CD14-positive monocyte (primary cell): Measurements from ENCODE around the gene TFEC. TPM values are rescaled to one million over a fixed set of nuclear protein-coding genes. Genes with fewer than 3 reads are reported as not detected.

ENCODE experiments used
- DNase-seq, 3 donors: peaks; one replicate each; pipeline ENCODE4 v3.0.0-alpha.2; 2011 to 2022
- H2AFZ ChIP-seq: 2 replicates; pipeline ENCODE4 v1.6.0; 2012; ENCODE audit warnings: mild to moderate bottlenecking, low read depth, low read length, inconsistent platforms; ENCODE audit not compliant: insufficient read depth, poor library complexity, severe bottlenecking
- H3K27ac ChIP-seq, 2 donors: 1 replicate in 1 of 2; 2 replicates in 1 of 2; pipeline ENCODE4 v1.5.1; 2012 to 2013; ENCODE audit warnings: low read length in 2 of 2, control low read depth in 1 of 2, inconsistent platforms in 1 of 2, low read depth in 1 of 2, mild to moderate bottlenecking in 1 of 2
- H3K27me3 ChIP-seq, 2 donors: one replicate each; pipeline versions ENCODE4 v1.6.0 to v1.6.1; 2011 to 2013; ENCODE audit warnings: low read length in 2 of 2; ENCODE audit not compliant: control insufficient read depth in 2 of 2, insufficient read depth in 2 of 2
- H3K36me3 ChIP-seq, 2 donors: replicated peaks in 1 of 2; 1 replicate in 1 of 2; 2 replicates in 1 of 2; pipeline versions ENCODE4 v1.5.1 to v1.6.1; 2012 to 2013; ENCODE audit warnings: low read length in 2 of 2, control low read depth in 1 of 2, inconsistent platforms in 1 of 2, mild to moderate bottlenecking in 1 of 2; ENCODE audit not compliant: insufficient read depth in 2 of 2, control insufficient read depth in 1 of 2
- H3K4me1 ChIP-seq, 2 donors: 1 replicate in 1 of 2; 2 replicates in 1 of 2; pipeline versions ENCODE4 v1.5.1 to v1.6.1; 2012 to 2013; ENCODE audit warnings: low read length in 2 of 2, control low read depth in 1 of 2, inconsistent platforms in 1 of 2, mild to moderate bottlenecking in 1 of 2, moderate library complexity in 1 of 2; ENCODE audit not compliant: insufficient read depth in 2 of 2, control insufficient read depth in 1 of 2
- H3K4me2 ChIP-seq: replicated peaks from 2 replicates; pipeline ENCODE3; 2012; ENCODE audit warnings: low read length, moderate library complexity, mild to moderate bottlenecking; ENCODE audit not compliant: poor library complexity, severe bottlenecking; ENCODE audit errors: extremely low read depth
- H3K4me3 ChIP-seq, 3 experiments: fragments of 200-600 bp in 1 of 3; sonication (generic) in 1 of 3; replicated peaks in 1 of 3; 1 replicate in 2 of 3; 2 replicates in 1 of 3; pipeline ENCODE4 v1.5.1; 2011 to 2013; ENCODE audit warnings: low read length in 3 of 3, mild to moderate bottlenecking in 3 of 3, control low read depth in 2 of 3, low read depth in 2 of 3, inconsistent platforms in 1 of 3, moderate library complexity in 1 of 3
- H3K79me2 ChIP-seq: 2 replicates; pipeline ENCODE4 v1.6.0; 2012; ENCODE audit warnings: mild to moderate bottlenecking, control low read depth, inconsistent platforms, low read length, moderate library complexity; ENCODE audit not compliant: insufficient read depth
- H3K9ac ChIP-seq: 2 replicates; pipeline ENCODE4 v1.6.0; 2017; ENCODE audit warnings: low read length, mild to moderate bottlenecking; ENCODE audit not compliant: insufficient read depth, poor library complexity, severe bottlenecking
- H3K9me3 ChIP-seq, 2 donors: replicated peaks in 1 of 2; 1 replicate in 1 of 2; 2 replicates in 1 of 2; pipeline versions ENCODE4 v1.5.1 to v1.6.1; 2012 to 2013; ENCODE audit warnings: low read length in 2 of 2, control low read depth in 1 of 2; ENCODE audit not compliant: control insufficient read depth in 1 of 2, insufficient read depth in 1 of 2
- H4K20me1 ChIP-seq: 2 replicates; pipeline ENCODE4 v1.6.0; 2012; ENCODE audit warnings: mild to moderate bottlenecking, low read length, control low read depth, moderate library complexity; ENCODE audit not compliant: insufficient read depth
- H3K27ac Mint-ChIP-seq, 7 donors: one replicate each; pipeline ENCODE4 v1.8.0; 2020; ENCODE audit warnings: mild to moderate bottlenecking in 7 of 7, mixed read lengths in 7 of 7, moderate library complexity in 6 of 7, inconsistent platforms in 2 of 7
- H3K27me3 Mint-ChIP-seq, 3 donors: one replicate each; pipeline ENCODE4 v1.8.0; 2021 to 2022; ENCODE audit warnings: low read depth in 3 of 3, mild to moderate bottlenecking in 3 of 3, mixed read lengths in 3 of 3, moderate library complexity in 3 of 3, inconsistent platforms in 1 of 3
- H3K36me3 Mint-ChIP-seq, 2 donors: one replicate each; pipeline ENCODE4 v1.8.0; 2020; ENCODE audit warnings: mixed read lengths in 2 of 2, inconsistent platforms in 1 of 2, mild to moderate bottlenecking in 1 of 2
- H3K4me1 Mint-ChIP-seq: one replicate; pipeline ENCODE4 v1.8.0; 2020; ENCODE audit warnings: mild to moderate bottlenecking, mixed read lengths
- H3K4me3 Mint-ChIP-seq, 2 donors: one replicate each; pipeline ENCODE4 v1.8.0; 2020; ENCODE audit warnings: mild to moderate bottlenecking in 2 of 2, mixed read lengths in 2 of 2, moderate library complexity in 1 of 2
- H3K9me3 Mint-ChIP-seq, 7 donors: one replicate each; pipeline ENCODE4 v1.8.0; 2020 to 2022; ENCODE audit warnings: mixed read lengths in 7 of 7, mild to moderate bottlenecking in 6 of 7, moderate library complexity in 6 of 7, inconsistent platforms in 2 of 7
- WGBS: methylation state at CpG from one replicate; pipeline ENCODE4 v1.1.5; 2013; ENCODE audit warnings: missing lambda C conversion rate; ENCODE audit not compliant: insufficient coverage; 5-methylcytosine and 5-hydroxymethylcytosine counted together
- intact Hi-C, 2 donors: fragments of 100-400 bp; cut with micrococcal nuclease; formaldehyde crosslinking; loops; one replicate each; pipeline versions ENCODE4 v1.15.0 to v1.15.1; 2023
- polyA plus RNA-seq, 3 donors: library from polyadenylated mRNA; depleted of rRNA in 1 of 3; unstranded in 2 of 3; stranded (reverse) in 1 of 3; fragments of 300-500 nt in 2 of 3; fragments of >200 nt in 1 of 3; fragmentation: Illumina TruSeq in 2 of 3; gene quantifications; 1 replicate in 2 of 3; 2 replicates in 1 of 3; pipeline ENCODE4 v1.2.3, GENCODE V29; 2012 to 2021
- TF ChIP-seq, protein P1 (sequence below): fragments of 200-600 bp; IDR thresholded peaks from one replicate; pipeline ENCODE4 v1.8.0; 2022; ENCODE audit warnings: antibody characterized with exemption, mild to moderate bottlenecking

Gene TFEC
- polyA plus RNA-seq, 3 donors, result 13.3 to 55.9 (median 17.4) TPM

DNA sequence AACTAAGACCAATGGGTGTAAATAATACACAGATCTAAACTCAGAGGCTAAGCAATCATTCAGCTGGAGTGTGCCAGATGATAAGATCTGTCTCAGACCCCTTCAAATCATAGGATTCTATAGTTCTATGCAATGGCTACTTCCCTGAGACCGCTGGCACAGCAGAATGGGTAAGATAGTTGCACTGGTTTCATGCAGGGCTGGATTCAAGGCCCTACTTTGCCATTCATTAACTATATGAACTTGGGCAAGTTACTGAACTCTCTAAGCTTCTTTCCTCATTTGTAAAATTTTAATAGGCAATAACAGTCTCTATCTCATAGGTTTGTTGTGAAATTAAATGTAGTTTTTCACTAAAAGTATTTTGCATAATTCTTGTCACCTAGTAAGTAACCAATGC, 62.0 kb downstream of the TFEC start:
- Histone ChIP-seq H3K9me3 (no peaks in the 10 kb centered on the region), H3K27ac (peak overlapping the region in 1 of 2 donors; percentile 9), H3K9ac (no peak overlapping the region), H2AFZ (no peak overlapping the region), H3K27me3 (no peaks in the 10 kb centered on the region), H3K36me3 (peaks cover 15 to 54% of the 10 kb centered on the region in 2 donors), H3K4me2 (no peak overlapping the region), H3K79me2 (peaks cover 75% of the 10 kb centered on the region), H3K4me3 (no peak overlapping the region), H3K4me1 (peaks cover 13 to 28% of the 10 kb centered on the region in 2 donors), H4K20me1 (peaks cover 32% of the 10 kb centered on the region)
- DNase-seq, result no peak
- Mint-ChIP-seq H3K27ac (no peak overlapping the region), H3K27me3 (no peaks in the 10 kb centered on the region), H3K36me3 (peaks cover 38 to 47% of the 10 kb centered on the region in 2 donors), H3K4me3 (no peak overlapping the region), H3K4me1 (peaks cover 45% of the 10 kb centered on the region), H3K9me3 (peaks cover 0 to 2% (median 0%) of the 10 kb centered on the region in 7 donors)
- WGBS, result no CpG with 5 or more reads among the region's 1 CpG
- intact Hi-C loops, result no loop called here
- TF ChIP-seq, protein P1, sequence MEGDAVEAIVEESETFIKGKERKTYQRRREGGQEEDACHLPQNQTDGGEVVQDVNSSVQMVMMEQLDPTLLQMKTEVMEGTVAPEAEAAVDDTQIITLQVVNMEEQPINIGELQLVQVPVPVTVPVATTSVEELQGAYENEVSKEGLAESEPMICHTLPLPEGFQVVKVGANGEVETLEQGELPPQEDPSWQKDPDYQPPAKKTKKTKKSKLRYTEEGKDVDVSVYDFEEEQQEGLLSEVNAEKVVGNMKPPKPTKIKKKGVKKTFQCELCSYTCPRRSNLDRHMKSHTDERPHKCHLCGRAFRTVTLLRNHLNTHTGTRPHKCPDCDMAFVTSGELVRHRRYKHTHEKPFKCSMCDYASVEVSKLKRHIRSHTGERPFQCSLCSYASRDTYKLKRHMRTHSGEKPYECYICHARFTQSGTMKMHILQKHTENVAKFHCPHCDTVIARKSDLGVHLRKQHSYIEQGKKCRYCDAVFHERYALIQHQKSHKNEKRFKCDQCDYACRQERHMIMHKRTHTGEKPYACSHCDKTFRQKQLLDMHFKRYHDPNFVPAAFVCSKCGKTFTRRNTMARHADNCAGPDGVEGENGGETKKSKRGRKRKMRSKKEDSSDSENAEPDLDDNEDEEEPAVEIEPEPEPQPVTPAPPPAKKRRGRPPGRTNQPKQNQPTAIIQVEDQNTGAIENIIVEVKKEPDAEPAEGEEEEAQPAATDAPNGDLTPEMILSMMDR, result no peak

DNA sequence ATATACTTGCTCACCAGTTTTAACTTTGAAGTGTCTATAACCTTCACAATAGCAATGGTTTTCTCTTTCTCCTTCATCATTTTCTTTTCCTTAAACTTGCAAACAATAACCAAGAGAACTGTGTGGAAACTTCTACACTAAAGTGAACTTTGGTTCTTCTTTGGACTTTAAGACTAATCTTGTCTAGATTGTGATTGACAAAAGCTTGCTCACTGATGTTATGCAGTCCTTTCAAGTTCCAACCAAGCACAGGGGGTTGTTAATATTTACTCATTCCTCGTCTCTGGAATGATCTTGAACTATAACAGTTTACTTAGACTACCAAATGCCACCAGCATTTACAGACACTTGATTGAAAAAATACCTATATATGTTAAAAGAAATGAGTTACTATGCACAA, 62.4 kb downstream of the TFEC start:
- H3K9me3 Mint-ChIP-seq, result peaks cover 0 to 2% (median 0%) of the 10 kb centered on the region in 7 donors
- H3K27ac ChIP-seq, result peak overlapping the region in 1 of 2 donors; percentile 39
- peaks cover 75% of the 10 kb centered on the region for H3K79me2 ChIP-seq
- no peak overlapping the region for H3K4me3 Mint-ChIP-seq
- no peak overlapping the region for H3K9ac ChIP-seq
- peaks cover 40 to 48% of the 10 kb centered on the region in 2 donors for H3K36me3 Mint-ChIP-seq
- no peak overlapping the region for H3K4me2 ChIP-seq
- no CpG with 5 or more reads among the region's 1 CpG for WGBS
- H3K27me3 Mint-ChIP-seq, result no peaks in the 10 kb centered on the region
- no peak for DNase-seq
- no peak overlapping the region for H3K4me3 ChIP-seq
- H3K4me1 Mint-ChIP-seq, result peaks cover 45% of the 10 kb centered on the region
- peaks cover 13 to 28% of the 10 kb centered on the region in 2 donors for H3K4me1 ChIP-seq
- H3K27me3 ChIP-seq, result no peaks in the 10 kb centered on the region
- TF ChIP-seq, protein P1, result no peak
- no peaks in the 10 kb centered on the region for H3K9me3 ChIP-seq
- no peak overlapping the region for H2AFZ ChIP-seq
- intact Hi-C loops, result no loop called here
- peak overlapping the region in 1 of 7 donors; percentile 46 for H3K27ac Mint-ChIP-seq
- peaks cover 11 to 54% of the 10 kb centered on the region in 2 donors for H3K36me3 ChIP-seq
- H4K20me1 ChIP-seq, result peaks cover 36% of the 10 kb centered on the region
